Suprapubic skin (tissue), 4 donors: ENCODE results near the gene DSCAM. TPM values are rescaled to one million over a fixed set of nuclear protein-coding genes. Genes with fewer than 3 reads are reported as not detected.

ENCODE experiments used
- DNase-seq, 2 donors: peaks; one replicate each; pipeline ENCODE4 v3.0.0-alpha.2; 2019; ENCODE audit warnings: low spot score in 2 of 2
- H3K27ac ChIP-seq: fragments of 200-600 bp; sonication (generic); one replicate; pipeline ENCODE4 v1.5.1; 2019
- H3K27me3 ChIP-seq: fragments of 200-600 bp; sonication (generic); one replicate; pipeline ENCODE4 v1.5.1; 2019
- H3K36me3 ChIP-seq: fragments of 200-600 bp; sonication (generic); one replicate; pipeline ENCODE4 v1.5.1; 2019
- H3K4me1 ChIP-seq: fragments of 200-600 bp; sonication (generic); one replicate; pipeline ENCODE4 v1.5.1; 2019
- H3K4me3 ChIP-seq: fragments of 200-600 bp; sonication (generic); one replicate; pipeline ENCODE4 v1.5.1; 2019; ENCODE audit warnings: mild to moderate bottlenecking
- H3K9me3 ChIP-seq: fragments of 200-600 bp; sonication (generic); one replicate; pipeline ENCODE4 v1.5.1; 2019
- CTCF ChIP-seq, 2 donors: fragments of 200-600 bp in 1 of 2; fragments of 450-650 bp in 1 of 2; sonication (generic) in 1 of 2; IDR thresholded peaks; one replicate each; pipeline ENCODE4 v1.5.1; 2016 to 2019; ENCODE audit warnings: antibody characterized with exemption in 2 of 2, mild to moderate bottlenecking in 1 of 2, moderate library complexity in 1 of 2
- EP300 ChIP-seq: sonication (generic); formaldehyde crosslinking; IDR thresholded peaks from one replicate; pipeline ENCODE4 v1.6.1; 2017; ENCODE audit warnings: antibody characterized with exemption
- POLR2A ChIP-seq, 2 donors: fragments of 450-650 bp; IDR thresholded peaks; one replicate each; pipeline ENCODE4 v1.6.1; 2017; ENCODE audit warnings: antibody characterized with exemption in 2 of 2, mild to moderate bottlenecking in 2 of 2, moderate library complexity in 2 of 2
- POLR2AphosphoS5 ChIP-seq, 3 donors: sonication (generic); formaldehyde crosslinking; IDR thresholded peaks; one replicate each; pipeline ENCODE4 v1.6.1; 2017; ENCODE audit warnings: antibody characterized with exemption in 3 of 3
- WGBS: methylation state at CpG from one replicate; pipeline ENCODE4 v1.1.5; 2018; 5-methylcytosine and 5-hydroxymethylcytosine counted together
- total RNA-seq, 4 donors: library from RNA; depleted of rRNA; stranded (reverse); fragments of >200 nt; gene quantifications; one replicate each; pipeline ENCODE4 v1.1.0, GENCODE V29; 2016

Gene DSCAM
- total RNA-seq, 4 donors from 2014 or later: 0.08 TPM; not detected in 3

GRCh38 chr21:40474513-40474912 lies 372.4 kb downstream of the DSCAM start:
- no peak for TF ChIP-seq POLR2A (IDR thresholded peaks at IDR 0.05)
- 51% methylated on average over 7 of the region's 15 CpGs for WGBS
- H3K27ac ChIP-seq: no peak overlapping the region
- no peaks in the 10 kb centered on the region for H3K9me3 ChIP-seq
- H3K4me1 ChIP-seq: no peaks in the 10 kb centered on the region
- no peaks in the 10 kb centered on the region for H3K36me3 ChIP-seq
- no peak for DNase-seq
- H3K4me3 ChIP-seq: no peak overlapping the region
- H3K27me3 ChIP-seq: no peaks in the 10 kb centered on the region

- TF ChIP-seq POLR2A (IDR thresholded peaks at IDR 0.05) (no peak), CTCF (IDR thresholded peaks at IDR 0.05) (no peak), EP300 (no peak), POLR2AphosphoS5 (IDR thresholded peaks at IDR 0.05) (no peak)
- 59% methylated on average over 4 of the region's 4 CpGs for WGBS
These were observed 374.9 kb downstream of the DSCAM start for GRCh38 chr21:40472013-40472412.

GRCh38 chr21:40471103-40471502 lies 375.9 kb downstream of the DSCAM start:
- TF ChIP-seq POLR2AphosphoS5 (IDR thresholded peaks at IDR 0.05): no peak
- TF ChIP-seq CTCF (IDR thresholded peaks at IDR 0.05): no peak
- TF ChIP-seq POLR2A (IDR thresholded peaks at IDR 0.05): no peak
- no peak for TF ChIP-seq EP300
- DNase-seq: no peak
- Histone ChIP-seq H3K9me3 (no peaks in the 10 kb centered on the region), H3K4me1 (no peaks in the 10 kb centered on the region), H3K4me3 (no peak overlapping the region), H3K27me3 (no peaks in the 10 kb centered on the region), H3K36me3 (no peaks in the 10 kb centered on the region), H3K27ac (no peak overlapping the region)
- 54% methylated on average over 2 of the region's 2 CpGs for WGBS

More at GRCh38 chr21:40472013-40472412, 374.9 kb downstream of the DSCAM start:
- no peak for DNase-seq
- Histone ChIP-seq H3K27ac (no peak overlapping the region), H3K4me1 (no peaks in the 10 kb centered on the region), H3K9me3 (no peaks in the 10 kb centered on the region), H3K27me3 (no peaks in the 10 kb centered on the region), H3K4me3 (no peak overlapping the region), H3K36me3 (no peaks in the 10 kb centered on the region)

- no peaks in the 10 kb centered on the region for H3K27me3 ChIP-seq
- H3K4me1 ChIP-seq: no peaks in the 10 kb centered on the region
- no peak overlapping the region for H3K27ac ChIP-seq
- TF ChIP-seq POLR2A (IDR thresholded peaks at IDR 0.05) (no peak), EP300 (no peak), CTCF (IDR thresholded peaks at IDR 0.05) (no peak), POLR2AphosphoS5 (IDR thresholded peaks at IDR 0.05) (no peak)
- no peak for DNase-seq
- 74% methylated on average over 1 of the region's 1 CpG for WGBS
- H3K9me3 ChIP-seq: no peaks in the 10 kb centered on the region
- no peaks in the 10 kb centered on the region for H3K36me3 ChIP-seq
- no peak overlapping the region for H3K4me3 ChIP-seq
These were observed 380.0 kb downstream of the DSCAM start for GRCh38 chr21:40466893-40467483.

- Histone ChIP-seq H3K36me3 (no peaks in the 10 kb centered on the region), H3K27me3 (no peaks in the 10 kb centered on the region), H3K27ac (no peak overlapping the region), H3K4me3 (no peak overlapping the region), H3K9me3 (no peaks in the 10 kb centered on the region), H3K4me1 (no peaks in the 10 kb centered on the region)
- WGBS: 85% methylated on average over 7 of the region's 7 CpGs
- no peak for DNase-seq
- TF ChIP-seq EP300: no peak
- TF ChIP-seq POLR2A (IDR thresholded peaks at IDR 0.05): no peak
- no peak for TF ChIP-seq CTCF (IDR thresholded peaks at IDR 0.05)
- TF ChIP-seq POLR2AphosphoS5 (IDR thresholded peaks at IDR 0.05): no peak
These were observed 381.6 kb downstream of the DSCAM start for GRCh38 chr21:40465382-40465781.

- DNase-seq: no peak
- H3K4me1 ChIP-seq: no peaks in the 10 kb centered on the region
- no peaks in the 10 kb centered on the region for H3K36me3 ChIP-seq
- TF ChIP-seq EP300: no peak
- TF ChIP-seq POLR2A (IDR thresholded peaks at IDR 0.05): no peak
- TF ChIP-seq POLR2AphosphoS5 (IDR thresholded peaks at IDR 0.05): no peak
- no peak for TF ChIP-seq CTCF (IDR thresholded peaks at IDR 0.05)
- no peak overlapping the region for H3K27ac ChIP-seq
- H3K27me3 ChIP-seq: no peaks in the 10 kb centered on the region
- no peaks in the 10 kb centered on the region for H3K9me3 ChIP-seq
- no peak overlapping the region for H3K4me3 ChIP-seq
- 92% methylated on average over 2 of the region's 2 CpGs for WGBS
These were observed 383.8 kb downstream of the DSCAM start for GRCh38 chr21:40463176-40463575.
